ENCODE data around the gene ISOC1.

DNA sequence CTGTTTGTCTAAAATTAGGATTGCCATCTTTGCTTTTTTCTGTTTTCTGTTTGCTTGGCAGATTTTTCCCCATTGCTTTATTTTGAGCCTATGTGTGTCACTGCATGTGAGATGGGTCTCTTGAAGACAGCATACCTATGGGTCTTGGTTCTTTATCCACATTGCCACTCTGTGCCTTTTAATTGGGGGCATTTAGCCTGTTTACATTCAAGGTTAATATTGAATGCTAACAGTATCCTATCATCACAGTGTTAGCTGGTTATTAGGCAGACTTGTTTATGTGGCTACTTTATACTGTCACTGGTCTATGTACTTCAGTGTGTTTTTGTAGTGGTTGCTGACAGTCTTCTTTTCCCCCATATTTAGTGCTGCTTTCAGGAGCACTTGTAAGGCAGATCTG is 67.3 kb downstream of the ISOC1 start:
- TF ChIP-seq, protein P1, sequence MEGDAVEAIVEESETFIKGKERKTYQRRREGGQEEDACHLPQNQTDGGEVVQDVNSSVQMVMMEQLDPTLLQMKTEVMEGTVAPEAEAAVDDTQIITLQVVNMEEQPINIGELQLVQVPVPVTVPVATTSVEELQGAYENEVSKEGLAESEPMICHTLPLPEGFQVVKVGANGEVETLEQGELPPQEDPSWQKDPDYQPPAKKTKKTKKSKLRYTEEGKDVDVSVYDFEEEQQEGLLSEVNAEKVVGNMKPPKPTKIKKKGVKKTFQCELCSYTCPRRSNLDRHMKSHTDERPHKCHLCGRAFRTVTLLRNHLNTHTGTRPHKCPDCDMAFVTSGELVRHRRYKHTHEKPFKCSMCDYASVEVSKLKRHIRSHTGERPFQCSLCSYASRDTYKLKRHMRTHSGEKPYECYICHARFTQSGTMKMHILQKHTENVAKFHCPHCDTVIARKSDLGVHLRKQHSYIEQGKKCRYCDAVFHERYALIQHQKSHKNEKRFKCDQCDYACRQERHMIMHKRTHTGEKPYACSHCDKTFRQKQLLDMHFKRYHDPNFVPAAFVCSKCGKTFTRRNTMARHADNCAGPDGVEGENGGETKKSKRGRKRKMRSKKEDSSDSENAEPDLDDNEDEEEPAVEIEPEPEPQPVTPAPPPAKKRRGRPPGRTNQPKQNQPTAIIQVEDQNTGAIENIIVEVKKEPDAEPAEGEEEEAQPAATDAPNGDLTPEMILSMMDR (conservative IDR thresholded peaks at IDR 0.05; ENCODE audit: low read depth, low read length) = no peak
- no peak for TF ChIP-seq EZH2 (IDR thresholded peaks at IDR 0.05; ENCODE audit: borderline replicate concordance, low read depth, low read length, poor library complexity, severe bottlenecking)

Measured in A673 (cell line).